ENCODE data around the gene SPTBN5. TPM values are rescaled to one million over a fixed set of nuclear protein-coding genes. Genes with fewer than 3 reads are reported as not detected.

Gene SPTBN5
- total and polyA plus RNA-seq, 2 experiments from 2014 or later: 0.57 to 1.1 TPM

- TF ChIP-seq, protein P1, sequence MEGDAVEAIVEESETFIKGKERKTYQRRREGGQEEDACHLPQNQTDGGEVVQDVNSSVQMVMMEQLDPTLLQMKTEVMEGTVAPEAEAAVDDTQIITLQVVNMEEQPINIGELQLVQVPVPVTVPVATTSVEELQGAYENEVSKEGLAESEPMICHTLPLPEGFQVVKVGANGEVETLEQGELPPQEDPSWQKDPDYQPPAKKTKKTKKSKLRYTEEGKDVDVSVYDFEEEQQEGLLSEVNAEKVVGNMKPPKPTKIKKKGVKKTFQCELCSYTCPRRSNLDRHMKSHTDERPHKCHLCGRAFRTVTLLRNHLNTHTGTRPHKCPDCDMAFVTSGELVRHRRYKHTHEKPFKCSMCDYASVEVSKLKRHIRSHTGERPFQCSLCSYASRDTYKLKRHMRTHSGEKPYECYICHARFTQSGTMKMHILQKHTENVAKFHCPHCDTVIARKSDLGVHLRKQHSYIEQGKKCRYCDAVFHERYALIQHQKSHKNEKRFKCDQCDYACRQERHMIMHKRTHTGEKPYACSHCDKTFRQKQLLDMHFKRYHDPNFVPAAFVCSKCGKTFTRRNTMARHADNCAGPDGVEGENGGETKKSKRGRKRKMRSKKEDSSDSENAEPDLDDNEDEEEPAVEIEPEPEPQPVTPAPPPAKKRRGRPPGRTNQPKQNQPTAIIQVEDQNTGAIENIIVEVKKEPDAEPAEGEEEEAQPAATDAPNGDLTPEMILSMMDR (conservative IDR thresholded peaks at IDR 0.05; ENCODE audit: low read depth in 2 of 2): no peak
- TF ChIP-seq REST (IDR thresholded peaks at IDR 0.05; ENCODE audit: unreplicated experiment): no peak
- no peak for TF ChIP-seq EZH2phosphoT487 (IDR thresholded peaks at IDR 0.05; ENCODE audit: unreplicated experiment)
These were observed 31.2 kb downstream of the SPTBN5 start (continued) for GRCh38 chr15:41862515-41863116.

DNA sequence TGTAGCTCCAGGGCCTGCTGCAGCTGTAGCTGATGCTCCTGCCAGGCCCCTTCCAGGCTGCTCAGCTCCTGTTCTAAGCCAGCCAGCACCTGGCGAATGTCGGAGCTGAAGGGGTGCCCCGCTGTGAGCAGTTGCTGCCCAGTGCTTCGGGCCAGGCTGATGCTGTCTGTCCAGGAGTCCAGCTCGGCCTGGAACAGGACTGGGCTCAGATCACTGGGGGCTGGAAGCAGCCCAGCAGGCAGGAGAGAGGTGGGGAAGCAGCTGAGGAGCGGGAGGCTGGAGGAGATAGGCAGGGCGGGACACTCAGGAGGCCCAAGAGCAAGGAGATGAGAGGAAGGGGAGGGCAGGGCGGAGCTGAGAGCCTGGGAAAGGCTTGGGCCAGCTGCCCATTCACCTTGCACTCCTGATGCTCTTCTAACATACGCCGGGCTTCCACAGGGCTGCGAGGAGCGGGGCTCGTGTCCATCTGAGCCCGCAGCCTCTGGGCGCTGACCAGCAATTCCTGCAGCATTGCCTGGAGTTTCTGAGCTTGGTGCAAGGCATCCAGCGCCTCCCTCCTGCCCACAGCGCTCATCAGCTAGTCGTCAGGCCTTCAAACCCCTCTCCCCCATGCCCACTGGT, 32.0 kb downstream of the SPTBN5 start:
- Histone ChIP-seq H3K4me3 (no peak overlapping the region), H3K9me2 (ENCODE audit: insufficient read depth) (no peaks in the 10 kb centered on the region), H3K27me3 (ENCODE audit: insufficient read depth) (no peaks in the 10 kb centered on the region), H4K20me1 (replicated peaks; ENCODE audit: insufficient read depth) (no peaks in the 10 kb centered on the region), H3K4me2 (no peak overlapping the region), H3K36me3 (ENCODE audit: insufficient read depth) (no peaks in the 10 kb centered on the region), H3F3A (replicated peaks; ENCODE audit: low read depth) (no peaks in the 10 kb centered on the region), H3K4me1 (ENCODE audit: insufficient read depth) (no peaks in the 10 kb centered on the region), H3K27ac (ENCODE audit: low read depth) (no peak overlapping the region), H2AFZ (no peak overlapping the region), H3K79me2 (replicated peaks; ENCODE audit: insufficient read depth) (no peaks in the 10 kb centered on the region)
- no peak overlapping the region for H3K27ac Mint-ChIP-seq
- ATAC-seq (no peak), DNase-seq (ENCODE audit: low spot score) (no peak)
- peaks cover 3% of the 10 kb centered on the region for H3K27me3 Mint-ChIP-seq (ENCODE audit: insufficient read depth, low read depth, poor library complexity)
- peaks cover 13% of the 10 kb centered on the region for H3K4me1 Mint-ChIP-seq
- H3K4me3 Mint-ChIP-seq: no peak overlapping the region
- no peaks in the 10 kb centered on the region for H3K9me3 Mint-ChIP-seq
- H3K36me3 Mint-ChIP-seq (ENCODE audit: low read depth): no peaks in the 10 kb centered on the region
- TF ChIP-seq ETS1 (IDR thresholded peaks at IDR 0.05) (no peak), STAT1 (IDR thresholded peaks at IDR 0.05; ENCODE audit: unreplicated experiment) (no peak), NANOG (IDR thresholded peaks at IDR 0.05; ENCODE audit: borderline replicate concordance) (no peak), JUNB (IDR thresholded peaks at IDR 0.05; ENCODE audit: unreplicated experiment) (no peak), EZH2phosphoT487 (IDR thresholded peaks at IDR 0.05; ENCODE audit: unreplicated experiment) (no peak), ZNF331 (CRISPR knock-in tag; IDR thresholded peaks at IDR 0.05; ENCODE audit: low read depth) (no peak), ZNF114 (CRISPR knock-in tag; IDR thresholded peaks at IDR 0.05) (no peak), EZH2 (IDR thresholded peaks at IDR 0.05; ENCODE audit: low read depth, unreplicated experiment) (no peak), POLR2AphosphoS5 (IDR thresholded peaks at IDR 0.05; ENCODE audit: low read depth) (no peak)
- TF ChIP-seq, protein P2, sequence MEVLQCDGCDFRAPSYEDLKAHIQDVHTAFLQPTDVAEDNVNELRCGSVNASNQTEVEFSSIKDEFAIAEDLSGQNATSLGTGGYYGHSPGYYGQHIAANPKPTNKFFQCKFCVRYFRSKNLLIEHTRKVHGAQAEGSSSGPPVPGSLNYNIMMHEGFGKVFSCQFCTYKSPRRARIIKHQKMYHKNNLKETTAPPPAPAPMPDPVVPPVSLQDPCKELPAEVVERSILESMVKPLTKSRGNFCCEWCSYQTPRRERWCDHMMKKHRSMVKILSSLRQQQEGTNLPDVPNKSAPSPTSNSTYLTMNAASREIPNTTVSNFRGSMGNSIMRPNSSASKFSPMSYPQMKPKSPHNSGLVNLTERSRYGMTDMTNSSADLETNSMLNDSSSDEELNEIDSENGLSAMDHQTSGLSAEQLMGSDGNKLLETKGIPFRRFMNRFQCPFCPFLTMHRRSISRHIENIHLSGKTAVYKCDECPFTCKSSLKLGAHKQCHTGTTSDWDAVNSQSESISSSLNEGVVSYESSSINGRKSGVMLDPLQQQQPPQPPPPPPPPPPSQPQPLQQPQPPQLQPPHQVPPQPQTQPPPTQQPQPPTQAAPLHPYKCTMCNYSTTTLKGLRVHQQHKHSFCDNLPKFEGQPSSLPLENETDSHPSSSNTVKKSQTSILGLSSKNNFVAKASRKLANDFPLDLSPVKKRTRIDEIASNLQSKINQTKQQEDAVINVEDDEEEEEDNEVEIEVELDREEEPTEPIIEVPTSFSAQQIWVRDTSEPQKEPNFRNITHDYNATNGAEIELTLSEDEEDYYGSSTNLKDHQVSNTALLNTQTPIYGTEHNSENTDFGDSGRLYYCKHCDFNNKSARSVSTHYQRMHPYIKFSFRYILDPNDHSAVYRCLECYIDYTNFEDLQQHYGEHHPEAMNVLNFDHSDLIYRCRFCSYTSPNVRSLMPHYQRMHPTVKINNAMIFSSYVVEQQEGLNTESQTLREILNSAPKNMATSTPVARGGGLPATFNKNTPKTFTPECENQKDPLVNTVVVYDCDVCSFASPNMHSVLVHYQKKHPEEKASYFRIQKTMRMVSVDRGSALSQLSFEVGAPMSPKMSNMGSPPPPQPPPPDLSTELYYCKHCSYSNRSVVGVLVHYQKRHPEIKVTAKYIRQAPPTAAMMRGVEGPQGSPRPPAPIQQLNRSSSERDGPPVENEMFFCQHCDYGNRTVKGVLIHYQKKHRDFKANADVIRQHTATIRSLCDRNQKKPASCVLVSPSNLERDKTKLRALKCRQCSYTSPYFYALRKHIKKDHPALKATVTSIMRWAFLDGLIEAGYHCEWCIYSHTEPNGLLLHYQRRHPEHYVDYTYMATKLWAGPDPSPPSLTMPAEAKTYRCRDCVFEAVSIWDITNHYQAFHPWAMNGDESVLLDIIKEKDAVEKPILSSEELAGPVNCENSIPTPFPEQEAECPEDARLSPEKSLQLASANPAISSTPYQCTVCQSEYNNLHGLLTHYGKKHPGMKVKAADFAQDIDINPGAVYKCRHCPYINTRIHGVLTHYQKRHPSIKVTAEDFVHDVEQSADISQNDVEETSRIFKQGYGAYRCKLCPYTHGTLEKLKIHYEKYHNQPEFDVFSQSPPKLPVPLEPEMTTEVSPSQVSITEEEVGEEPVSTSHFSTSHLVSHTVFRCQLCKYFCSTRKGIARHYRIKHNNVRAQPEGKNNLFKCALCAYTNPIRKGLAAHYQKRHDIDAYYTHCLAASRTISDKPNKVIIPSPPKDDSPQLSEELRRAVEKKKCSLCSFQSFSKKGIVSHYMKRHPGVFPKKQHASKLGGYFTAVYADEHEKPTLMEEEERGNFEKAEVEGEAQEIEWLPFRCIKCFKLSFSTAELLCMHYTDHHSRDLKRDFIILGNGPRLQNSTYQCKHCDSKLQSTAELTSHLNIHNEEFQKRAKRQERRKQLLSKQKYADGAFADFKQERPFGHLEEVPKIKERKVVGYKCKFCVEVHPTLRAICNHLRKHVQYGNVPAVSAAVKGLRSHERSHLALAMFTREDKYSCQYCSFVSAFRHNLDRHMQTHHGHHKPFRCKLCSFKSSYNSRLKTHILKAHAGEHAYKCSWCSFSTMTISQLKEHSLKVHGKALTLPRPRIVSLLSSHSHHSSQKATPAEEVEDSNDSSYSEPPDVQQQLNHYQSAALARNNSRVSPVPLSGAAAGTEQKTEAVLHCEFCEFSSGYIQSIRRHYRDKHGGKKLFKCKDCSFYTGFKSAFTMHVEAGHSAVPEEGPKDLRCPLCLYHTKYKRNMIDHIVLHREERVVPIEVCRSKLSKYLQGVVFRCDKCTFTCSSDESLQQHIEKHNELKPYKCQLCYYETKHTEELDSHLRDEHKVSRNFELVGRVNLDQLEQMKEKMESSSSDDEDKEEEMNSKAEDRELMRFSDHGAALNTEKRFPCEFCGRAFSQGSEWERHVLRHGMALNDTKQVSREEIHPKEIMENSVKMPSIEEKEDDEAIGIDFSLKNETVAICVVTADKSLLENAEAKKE (CRISPR knock-in tag; IDR thresholded peaks at IDR 0.05): no peak
